ENCODE data around the gene SREBF2. TPM values are rescaled to one million over a fixed set of nuclear protein-coding genes. Genes with fewer than 3 reads are reported as not detected.

Gene SREBF2
- total RNA-seq, 4 donors from 2014 or later = 10.2 to 61.0 (median 29.0) TPM

DNA sequence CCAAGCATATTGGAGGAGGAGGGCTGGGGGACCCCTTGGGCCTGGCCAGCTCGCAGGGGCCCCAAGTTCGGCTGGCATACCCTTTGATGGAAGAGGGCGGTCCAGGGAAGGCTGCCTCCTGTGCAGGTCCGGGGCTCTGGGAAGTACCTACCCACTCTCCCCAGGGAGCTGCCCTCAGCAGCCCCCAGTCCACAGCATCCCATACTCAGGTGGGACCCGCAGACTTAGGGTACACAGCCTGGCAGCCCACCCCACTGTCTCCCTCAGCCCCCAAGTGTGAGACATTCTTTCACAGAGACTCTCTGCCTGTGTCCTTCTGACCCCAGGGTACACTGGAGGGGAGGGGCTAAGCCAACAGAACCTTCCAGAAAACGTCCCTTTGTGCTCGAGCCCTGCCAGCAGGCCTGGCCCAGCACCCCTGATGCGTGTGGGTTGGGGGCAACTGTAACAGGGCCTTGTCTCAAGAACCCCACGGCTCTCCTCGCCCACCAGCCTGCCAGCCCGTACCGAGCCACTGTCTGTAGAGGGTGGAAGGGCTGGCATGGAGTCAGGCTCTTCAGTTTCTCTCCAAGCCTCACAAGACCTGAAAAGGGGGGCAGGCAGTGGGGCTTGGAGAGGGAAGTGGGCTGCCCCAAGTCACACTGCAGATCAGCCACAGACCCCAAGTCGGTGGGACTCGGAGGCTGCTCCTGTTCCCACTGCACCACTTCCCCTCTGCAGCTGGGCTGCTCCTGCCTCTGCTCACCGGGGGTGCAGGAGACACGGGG, 100.7 kb downstream of the SREBF2 start:
- Histone ChIP-seq H3K9me3 (no peaks in the 10 kb centered on the region), H3K4me3 (no peak overlapping the region), H3K36me3 (no peaks in the 10 kb centered on the region), H3K4me1 (no peaks in the 10 kb centered on the region), H3K27ac (no peak overlapping the region), H3K27me3 (no peaks in the 10 kb centered on the region)
- TF ChIP-seq POLR2A (IDR thresholded peaks at IDR 0.05) = no peak
- TF ChIP-seq, protein P1, sequence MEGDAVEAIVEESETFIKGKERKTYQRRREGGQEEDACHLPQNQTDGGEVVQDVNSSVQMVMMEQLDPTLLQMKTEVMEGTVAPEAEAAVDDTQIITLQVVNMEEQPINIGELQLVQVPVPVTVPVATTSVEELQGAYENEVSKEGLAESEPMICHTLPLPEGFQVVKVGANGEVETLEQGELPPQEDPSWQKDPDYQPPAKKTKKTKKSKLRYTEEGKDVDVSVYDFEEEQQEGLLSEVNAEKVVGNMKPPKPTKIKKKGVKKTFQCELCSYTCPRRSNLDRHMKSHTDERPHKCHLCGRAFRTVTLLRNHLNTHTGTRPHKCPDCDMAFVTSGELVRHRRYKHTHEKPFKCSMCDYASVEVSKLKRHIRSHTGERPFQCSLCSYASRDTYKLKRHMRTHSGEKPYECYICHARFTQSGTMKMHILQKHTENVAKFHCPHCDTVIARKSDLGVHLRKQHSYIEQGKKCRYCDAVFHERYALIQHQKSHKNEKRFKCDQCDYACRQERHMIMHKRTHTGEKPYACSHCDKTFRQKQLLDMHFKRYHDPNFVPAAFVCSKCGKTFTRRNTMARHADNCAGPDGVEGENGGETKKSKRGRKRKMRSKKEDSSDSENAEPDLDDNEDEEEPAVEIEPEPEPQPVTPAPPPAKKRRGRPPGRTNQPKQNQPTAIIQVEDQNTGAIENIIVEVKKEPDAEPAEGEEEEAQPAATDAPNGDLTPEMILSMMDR (IDR thresholded peaks at IDR 0.05) = no peak
- DNase-seq = no peak
- intact Hi-C loops (cut with DNase I; ENCODE audit: low total_unique reads) = no loop called here

DNA sequence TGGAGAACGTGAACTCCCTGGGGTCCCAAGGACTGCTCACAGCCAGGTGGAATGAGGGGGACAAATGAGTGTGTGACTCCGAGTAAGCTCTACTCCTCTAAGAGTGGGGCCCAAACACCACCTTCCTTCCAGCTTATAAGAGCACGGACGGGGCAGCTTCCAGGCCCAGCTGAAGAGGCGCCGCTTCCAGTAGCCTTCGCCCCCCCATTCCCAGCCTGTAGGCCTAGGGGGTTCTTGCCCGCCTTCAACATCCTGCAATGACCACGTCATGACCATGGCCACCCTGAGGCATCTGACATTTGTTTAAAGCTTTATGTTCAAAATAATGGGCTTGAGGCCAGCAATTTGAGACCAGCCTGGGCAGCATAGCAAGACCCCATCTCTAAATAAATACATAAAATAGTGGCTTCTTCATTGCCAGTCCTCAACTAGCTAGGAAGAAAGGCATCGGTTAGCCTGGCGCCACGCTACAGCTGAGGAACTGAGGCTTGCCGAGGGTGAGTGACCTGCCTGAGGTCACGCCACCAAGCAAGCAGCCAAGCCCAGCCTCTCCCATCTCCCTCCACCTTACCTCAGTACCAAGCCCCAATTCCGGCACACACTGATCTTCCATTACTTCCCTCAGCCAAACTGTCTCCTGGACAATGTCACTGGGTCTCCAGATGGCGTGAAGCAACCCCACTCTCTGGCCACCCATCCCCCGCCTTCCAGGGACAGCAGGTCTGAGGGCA, 101.5 kb downstream of the SREBF2 start:
- no peaks in the 10 kb centered on the region for H3K27me3 ChIP-seq
- no peaks in the 10 kb centered on the region for H3K4me1 ChIP-seq
- no peaks in the 10 kb centered on the region for H3K36me3 ChIP-seq
- no peak overlapping the region for H3K27ac ChIP-seq
- DNase-seq = no peak
- H3K9me3 ChIP-seq = no peaks in the 10 kb centered on the region
- TF ChIP-seq, protein P1 (IDR thresholded peaks at IDR 0.05) = no peak
- no peak for TF ChIP-seq POLR2A (IDR thresholded peaks at IDR 0.05)
- intact Hi-C loops (cut with DNase I; ENCODE audit: low total_unique reads) = no loop called here
- no peak overlapping the region for H3K4me3 ChIP-seq

DNA sequence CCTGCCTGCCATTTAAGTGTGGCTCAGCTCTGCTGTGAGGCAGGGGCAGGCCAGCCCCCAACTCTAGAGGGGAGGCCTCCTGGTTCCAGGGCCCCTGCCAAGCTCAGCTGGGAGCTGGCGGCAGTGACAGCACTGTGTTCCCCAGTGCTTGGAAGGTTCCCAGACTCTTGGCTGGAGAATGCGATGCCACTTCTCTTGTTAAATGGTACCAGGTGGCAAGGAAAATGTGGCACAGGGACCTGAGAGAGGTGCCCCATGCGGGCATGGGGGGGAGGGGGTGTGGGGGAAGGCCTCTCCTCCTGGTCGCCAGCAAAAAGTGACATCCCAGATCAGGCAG, 102.1 kb downstream of the SREBF2 start:
- DNase-seq = no peak
- Histone ChIP-seq H3K4me3 (no peak overlapping the region), H3K4me1 (no peaks in the 10 kb centered on the region), H3K36me3 (no peaks in the 10 kb centered on the region), H3K9me3 (no peaks in the 10 kb centered on the region), H3K27ac (no peak overlapping the region), H3K27me3 (no peaks in the 10 kb centered on the region)
- TF ChIP-seq POLR2A (IDR thresholded peaks at IDR 0.05) = no peak
- TF ChIP-seq, protein P1 (IDR thresholded peaks at IDR 0.05) = no peak
- intact Hi-C loops (cut with DNase I; ENCODE audit: low total_unique reads) = no loop called here

DNA sequence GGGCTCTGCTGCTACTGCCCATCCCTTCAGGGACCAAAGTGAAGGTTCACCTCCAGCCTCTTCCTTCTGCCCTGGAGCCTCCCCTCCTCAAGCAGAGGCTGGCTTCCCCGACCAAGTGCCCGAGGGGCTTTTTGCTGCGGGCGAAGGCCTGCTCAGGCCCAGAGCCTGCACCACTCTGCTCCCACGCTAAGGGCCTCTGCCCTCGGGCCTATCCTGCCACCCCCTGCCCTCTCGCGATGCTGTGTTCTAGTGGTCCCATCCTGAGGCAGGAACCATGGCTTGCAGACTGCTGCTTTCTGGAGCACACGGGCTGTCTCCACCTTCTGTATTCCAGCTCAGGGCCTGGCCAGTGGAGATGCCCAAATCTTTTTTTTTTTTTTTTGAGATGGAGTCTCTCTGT, 102.6 kb downstream of the SREBF2 start:
- DNase-seq = no peak
- Histone ChIP-seq H3K4me1 (no peaks in the 10 kb centered on the region), H3K27me3 (no peaks in the 10 kb centered on the region), H3K4me3 (no peak overlapping the region), H3K27ac (no peak overlapping the region), H3K36me3 (no peaks in the 10 kb centered on the region), H3K9me3 (no peaks in the 10 kb centered on the region)
- intact Hi-C loops (cut with DNase I; ENCODE audit: low total_unique reads) = no loop called here
- TF ChIP-seq, protein P1 (IDR thresholded peaks at IDR 0.05) = no peak

DNA sequence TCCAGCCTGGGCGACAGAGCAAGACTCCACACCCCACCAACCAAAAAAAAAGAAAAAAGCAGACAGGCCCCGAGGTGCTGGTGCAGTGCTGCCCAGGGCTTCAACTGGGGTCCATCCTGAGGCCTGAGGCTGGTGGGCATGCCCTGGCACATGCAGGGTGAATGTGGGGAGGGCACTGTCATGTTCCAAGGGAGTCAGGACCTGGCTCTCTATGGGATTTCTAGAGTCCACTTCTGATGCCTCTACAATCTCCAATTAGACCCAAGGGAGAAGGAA, 103.9 kb downstream of the SREBF2 start:
- Histone ChIP-seq H3K36me3 (no peaks in the 10 kb centered on the region), H3K4me3 (no peak overlapping the region), H3K27ac (no peak overlapping the region), H3K9me3 (no peaks in the 10 kb centered on the region), H3K4me1 (no peaks in the 10 kb centered on the region), H3K27me3 (no peaks in the 10 kb centered on the region)
- TF ChIP-seq, protein P1 (IDR thresholded peaks at IDR 0.05) = no peak
- no peak for TF ChIP-seq POLR2A (IDR thresholded peaks at IDR 0.05)
- DNase-seq = no peak
- intact Hi-C loops (cut with DNase I; ENCODE audit: low total_unique reads) = no loop called here

All from uterus (tissue), 4 donors.